Nephron progenitor cell (in vitro differentiated cells): ENCODE measurements around the gene IGIP.

ENCODE experiments used
- DNase-seq: peaks from one replicate; pipeline ENCODE4 v3.0.0; 2021
- H3K27ac Mint-ChIP-seq: 2 replicates; pipeline ENCODE4 v1.8.0; 2021; ENCODE audit warnings: mild to moderate bottlenecking, moderate library complexity, mixed read lengths
- H3K27me3 Mint-ChIP-seq: 2 replicates; pipeline ENCODE4 v1.8.0; 2021; ENCODE audit warnings: mild to moderate bottlenecking, low read depth, mixed read lengths; ENCODE audit not compliant: poor library complexity
- H3K36me3 Mint-ChIP-seq: 2 replicates; pipeline ENCODE4 v1.8.0; 2021; ENCODE audit warnings: low read depth, mixed read lengths
- H3K4me1 Mint-ChIP-seq: 2 replicates; pipeline ENCODE4 v1.8.0; 2021; ENCODE audit warnings: mixed read lengths
- H3K4me3 Mint-ChIP-seq: 2 replicates; pipeline ENCODE4 v1.8.0; 2021; ENCODE audit warnings: mild to moderate bottlenecking, moderate library complexity, mixed read lengths
- H3K9me3 Mint-ChIP-seq: 2 replicates; pipeline ENCODE4 v1.8.0; 2021; ENCODE audit warnings: mild to moderate bottlenecking, moderate library complexity, mixed read lengths
- CTCF ChIP-seq: fragments of 200-600 bp; sonication (generic); IDR thresholded peaks from 2 replicates; pipeline ENCODE4 v1.5.0; 2021; ENCODE audit warnings: antibody characterized with exemption

The IGIP gene

GRCh38 chr5:140116716-140117115 lies 9.0 kb upstream of the IGIP start:
- no peak overlapping the region for H3K27ac Mint-ChIP-seq
- H3K4me3 Mint-ChIP-seq = no peak overlapping the region
- peaks cover 86% of the 10 kb centered on the region for H3K27me3 Mint-ChIP-seq
- H3K9me3 Mint-ChIP-seq = no peaks in the 10 kb centered on the region
- H3K4me1 Mint-ChIP-seq = peaks cover 25% of the 10 kb centered on the region
- no peak for DNase-seq
- TF ChIP-seq CTCF = no peak
- no peaks in the 10 kb centered on the region for H3K36me3 Mint-ChIP-seq

GRCh38 chr5:140117523-140117922 lies 8.2 kb upstream of the IGIP start:
- peaks cover 86% of the 10 kb centered on the region for H3K27me3 Mint-ChIP-seq
- H3K27ac Mint-ChIP-seq = no peak overlapping the region
- H3K4me1 Mint-ChIP-seq = peaks cover 25% of the 10 kb centered on the region
- TF ChIP-seq CTCF = no peak
- DNase-seq = no peak
- H3K36me3 Mint-ChIP-seq = no peaks in the 10 kb centered on the region
- no peaks in the 10 kb centered on the region for H3K9me3 Mint-ChIP-seq
- H3K4me3 Mint-ChIP-seq = no peak overlapping the region

- no peak for DNase-seq
- no peak overlapping the region for H3K4me3 Mint-ChIP-seq
Measured at GRCh38 chr5:140118302-140118936, 7.3 kb upstream of the IGIP start.

GRCh38 chr5:140126315-140127012 lies 727 bp downstream of the IGIP start:
- Mint-ChIP-seq H3K27ac (no peak overlapping the region), H3K4me3 (no peak overlapping the region), H3K4me1 (no peaks in the 10 kb centered on the region), H3K9me3 (no peaks in the 10 kb centered on the region), H3K36me3 (no peaks in the 10 kb centered on the region), H3K27me3 (peaks cover 47% of the 10 kb centered on the region)
- no peak for DNase-seq
- TF ChIP-seq CTCF = no peak

More at GRCh38 chr5:140118302-140118936, 7.3 kb upstream of the IGIP start:
- peaks cover 25% of the 10 kb centered on the region for H3K4me1 Mint-ChIP-seq
- no peak for TF ChIP-seq CTCF
- H3K36me3 Mint-ChIP-seq = no peaks in the 10 kb centered on the region
- H3K27me3 Mint-ChIP-seq = peaks cover 78% of the 10 kb centered on the region
- no peak overlapping the region for H3K27ac Mint-ChIP-seq
- H3K9me3 Mint-ChIP-seq = no peaks in the 10 kb centered on the region

GRCh38 chr5:140128376-140128775 lies 2.6 kb downstream of the IGIP start:
- DNase-seq = no peak
- no peaks in the 10 kb centered on the region for H3K4me1 Mint-ChIP-seq
- no peaks in the 10 kb centered on the region for H3K36me3 Mint-ChIP-seq
- TF ChIP-seq CTCF = no peak
- peaks cover 39% of the 10 kb centered on the region for H3K27me3 Mint-ChIP-seq
- no peak overlapping the region for H3K27ac Mint-ChIP-seq
- H3K4me3 Mint-ChIP-seq = no peak overlapping the region
- H3K9me3 Mint-ChIP-seq = no peaks in the 10 kb centered on the region
